PFSK-1 (cell line): ENCODE measurements around the gene PARD3B.

Experiments used
- FOXP2 ChIP-seq: optimal IDR thresholded peaks from 2 replicates; pipeline ENCODE3; 2011; ENCODE audit warnings: borderline replicate concordance, control low read depth, inconsistent platforms; ENCODE audit not compliant: insufficient read depth; ENCODE audit errors: extremely low read length, extremely low read depth
- POLR2AphosphoS5 ChIP-seq: IDR thresholded peaks from 2 replicates; pipeline ENCODE4 v1.6.1; 2012; ENCODE audit warnings: low read depth, mild to moderate bottlenecking, control low read depth, low read length, moderate library complexity
- REST ChIP-seq, 2 experiments: IDR thresholded peaks; 2 replicates each; pipeline versions ENCODE4 v1.6.1 to v1.8.0; 2011 to 2012; ENCODE audit warnings: low read depth in 2 of 2, low read length in 2 of 2, control low read depth in 1 of 2, inconsistent platforms in 1 of 2, mild to moderate bottlenecking in 1 of 2, moderate library complexity in 1 of 2; ENCODE audit not compliant: insufficient read depth in 1 of 2
- SIN3A ChIP-seq: IDR thresholded peaks from 2 replicates; pipeline ENCODE4 v1.6.1; 2012; ENCODE audit warnings: mild to moderate bottlenecking, low read length, moderate library complexity, borderline replicate concordance; ENCODE audit not compliant: insufficient read depth
- TAF1 ChIP-seq: IDR thresholded peaks from 2 replicates; pipeline ENCODE4 v1.6.1; 2012; ENCODE audit warnings: low read length, control low read depth, borderline replicate concordance; ENCODE audit not compliant: insufficient read depth

GRCh38 chr2:205311201-205311600 lies 765.9 kb downstream of the PARD3B start:
- no peak for TF ChIP-seq TAF1
- no peak for TF ChIP-seq SIN3A
- no peak for TF ChIP-seq REST (IDR thresholded peaks at IDR 0.05; ENCODE audit: insufficient read depth in 1 of 2, low read depth in 2 of 2, low read length in 2 of 2)
- TF ChIP-seq POLR2AphosphoS5: no peak
- no peak for TF ChIP-seq FOXP2
